GM12878 (cell line): ENCODE results near the gene AP1M2. TPM values are rescaled to one million over a fixed set of nuclear protein-coding genes. Genes with fewer than 3 reads are reported as not detected.

Source experiments
- BMI1 ChIP-seq: fragments of 450-650 bp; IDR thresholded peaks from 2 replicates; pipeline ENCODE4 v1.6.1; 2016; ENCODE audit warnings: mild to moderate bottlenecking, moderate library complexity, borderline replicate concordance
- BRCA1 ChIP-seq: IDR thresholded peaks from 2 replicates; pipeline ENCODE4 v1.6.1; 2011; ENCODE audit warnings: low read depth, low read length, improper control_type of control experiment
- ETV6 ChIP-seq, 2 experiments: fragments of 450-650 bp in 1 of 2; IDR thresholded peaks in 1 of 2; conservative IDR thresholded peaks in 1 of 2; 2 replicates each; pipeline ENCODE4 v1.6.1; 2014; ENCODE audit warnings: antibody characterized with exemption in 1 of 2, borderline replicate concordance in 1 of 2, low read depth in 1 of 2, mild to moderate bottlenecking in 1 of 2, moderate library complexity in 1 of 2
- POLR2A ChIP-seq: IDR thresholded peaks from 2 replicates; pipeline ENCODE4 v1.6.1; 2011; ENCODE audit warnings: low read depth, mild to moderate bottlenecking, low read length
- RFX5 ChIP-seq: IDR thresholded peaks from 2 replicates; pipeline ENCODE4 v1.6.1; 2011; ENCODE audit warnings: low read depth, low read length, improper control_type of control experiment
- SREBF2 ChIP-seq: IDR thresholded peaks from 2 replicates; pipeline ENCODE4 v1.6.1; 2012; ENCODE audit warnings: mild to moderate bottlenecking, low read length
- SUZ12 ChIP-seq: fragments of 200-600 bp; sonication (generic); IDR thresholded peaks from one replicate; pipeline ENCODE4 v1.6.1; 2018; ENCODE audit warnings: antibody characterized with exemption, mild to moderate bottlenecking; ENCODE audit not compliant: unreplicated experiment
- WRNIP1 ChIP-seq: IDR thresholded peaks from 2 replicates; pipeline ENCODE4 v1.6.1; 2011; ENCODE audit warnings: low read depth, low read length, improper control_type of control experiment, borderline replicate concordance
- polyA plus RNA-seq, 11 experiments: library from polyadenylated mRNA; depleted of rRNA in 4 of 11; unstranded in 6 of 11; stranded (reverse) in 5 of 11; fragments of >200 nt; fragmentation: Nextera tagmentation in 4 of 11; fragmentation: Illumina TruSeq in 1 of 11; extraction: Ambion mirVana in 4 of 11; extraction: Trizol in 1 of 11; gene quantifications; 1 replicate in 1 of 11; 2 replicates in 10 of 11; pipeline versions ENCODE4 v1.2.1 to v1.2.3, GENCODE V29; 2011 to 2016; ENCODE audit warnings: inconsistent platforms in 2 of 11, missing spikeins in 2 of 11, low read depth in 1 of 11
- total RNA-seq, 4 experiments: library from RNA; depleted of rRNA in 3 of 4; stranded (reverse); fragments of >200 nt in 3 of 4; fragmentation: Illumina TruSeq in 1 of 4; extraction: Trizol in 1 of 4; gene quantifications; 2 replicates each; pipeline versions ENCODE4 v1.2.1 to v1.2.3, GENCODE V29; 2013 to 2021
- TF ChIP-seq, protein P1 (sequence below): IDR thresholded peaks from 2 replicates; pipeline ENCODE4 v1.6.1; 2011; ENCODE audit warnings: low read depth, low read length, improper control_type of control experiment, borderline replicate concordance
- TF ChIP-seq, protein P2 (sequence below): IDR thresholded peaks from 2 replicates; pipeline ENCODE4 v1.6.1; 2012; ENCODE audit warnings: low read depth, low read length, improper control_type of control experiment

The AP1M2 gene
- total and polyA plus RNA-seq, 10 of the 15 experiments (the other 5 are each of a cell fraction or from before 2014, with no cell fraction given), result 0.72 TPM; not detected in 9

DNA sequence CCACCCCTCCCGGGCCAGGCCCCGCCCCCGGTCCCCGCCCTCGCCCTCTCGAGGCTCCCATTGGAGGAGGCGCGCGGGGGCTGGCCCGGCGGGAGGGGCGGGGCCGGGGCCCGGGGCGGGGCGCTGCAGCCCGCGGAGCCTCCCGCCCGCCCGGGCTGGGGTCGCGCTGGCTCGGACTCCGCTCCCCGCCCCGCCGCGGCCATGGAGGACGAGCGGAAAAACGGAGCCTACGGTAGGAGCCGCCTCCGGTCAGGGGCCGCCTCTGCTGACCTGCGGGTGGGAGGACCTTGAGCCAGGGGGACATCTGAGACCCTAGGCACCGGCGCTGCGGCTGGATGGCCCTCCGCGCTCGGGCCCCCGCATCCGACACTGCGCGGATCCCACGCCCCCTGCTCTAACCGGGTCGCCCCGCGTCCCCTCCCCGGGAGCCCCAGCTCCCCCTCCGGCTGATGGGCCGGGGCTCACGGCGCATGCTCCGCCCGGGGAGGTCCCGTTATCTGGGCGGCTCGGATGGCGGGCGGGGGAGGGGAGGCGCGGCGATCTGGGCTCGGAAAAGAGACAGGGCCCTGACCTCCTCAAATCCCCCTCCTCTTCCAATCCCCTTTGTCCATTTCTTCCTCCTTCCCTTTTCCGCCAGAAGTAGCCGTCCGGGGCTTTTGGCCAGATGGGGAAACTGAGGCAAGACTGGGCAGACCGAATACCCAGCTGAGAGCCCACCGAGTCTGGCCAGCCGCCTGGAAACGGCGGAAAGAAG, 15.4 kb upstream of the AP1M2 start (continued):
- TF ChIP-seq, protein P1, sequence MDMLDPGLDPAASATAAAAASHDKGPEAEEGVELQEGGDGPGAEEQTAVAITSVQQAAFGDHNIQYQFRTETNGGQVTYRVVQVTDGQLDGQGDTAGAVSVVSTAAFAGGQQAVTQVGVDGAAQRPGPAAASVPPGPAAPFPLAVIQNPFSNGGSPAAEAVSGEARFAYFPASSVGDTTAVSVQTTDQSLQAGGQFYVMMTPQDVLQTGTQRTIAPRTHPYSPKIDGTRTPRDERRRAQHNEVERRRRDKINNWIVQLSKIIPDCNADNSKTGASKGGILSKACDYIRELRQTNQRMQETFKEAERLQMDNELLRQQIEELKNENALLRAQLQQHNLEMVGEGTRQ, result no peak
- TF ChIP-seq POLR2A (peak; percentile 73), SUZ12 (no peak), SREBF2 (no peak), BRCA1 (no peak), WRNIP1 (no peak), ETV6 (conservative IDR thresholded peaks at IDR 0.05 in 1 of 2, IDR thresholded peaks at IDR 0.05 in 1 of 2; ENCODE audit: borderline replicate concordance in 1 of 2, low read depth in 1 of 2) (no peak), BMI1 (no peak), RFX5 (no peak)
- TF ChIP-seq, protein P2, sequence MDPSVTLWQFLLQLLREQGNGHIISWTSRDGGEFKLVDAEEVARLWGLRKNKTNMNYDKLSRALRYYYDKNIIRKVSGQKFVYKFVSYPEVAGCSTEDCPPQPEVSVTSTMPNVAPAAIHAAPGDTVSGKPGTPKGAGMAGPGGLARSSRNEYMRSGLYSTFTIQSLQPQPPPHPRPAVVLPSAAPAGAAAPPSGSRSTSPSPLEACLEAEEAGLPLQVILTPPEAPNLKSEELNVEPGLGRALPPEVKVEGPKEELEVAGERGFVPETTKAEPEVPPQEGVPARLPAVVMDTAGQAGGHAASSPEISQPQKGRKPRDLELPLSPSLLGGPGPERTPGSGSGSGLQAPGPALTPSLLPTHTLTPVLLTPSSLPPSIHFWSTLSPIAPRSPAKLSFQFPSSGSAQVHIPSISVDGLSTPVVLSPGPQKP, result 0 out of 2 replicates have a peak, but pooled peaks have one; percentile 45
